Breast epithelium (tissue), 4 donors: ENCODE measurements around the gene PEX7. TPM values are rescaled to one million over a fixed set of nuclear protein-coding genes. Genes with fewer than 3 reads are reported as not detected.
"Not testable (repeated sequence)": the region's sequence is repeated elsewhere in the genome, so short reads cannot be mapped to it uniquely, and the experiment has no call there.

Experiments
- DNase-seq, 2 donors: peaks; one replicate each; pipeline ENCODE4 v3.0.0-alpha.2; 2019; ENCODE audit warnings: low spot score in 2 of 2
- H3K27ac ChIP-seq, 2 donors: fragments of 200-600 bp; sonication (generic) in 1 of 2; one replicate each; pipeline ENCODE4 v1.5.1; 2016 to 2019; ENCODE audit warnings: mild to moderate bottlenecking in 1 of 2
- H3K27me3 ChIP-seq, 2 donors: fragments of 200-600 bp; sonication (generic) in 1 of 2; one replicate each; pipeline versions ENCODE4 v1.5.1 to v1.6.0; 2017 to 2019; ENCODE audit warnings: control low read depth in 1 of 2, mild to moderate bottlenecking in 1 of 2
- H3K36me3 ChIP-seq: fragments of 200-600 bp; one replicate; pipeline ENCODE4 v1.5.1; 2019
- H3K4me1 ChIP-seq, 2 donors: fragments of 200-600 bp; sonication (generic); one replicate each; pipeline ENCODE4 v1.5.1; 2016 to 2019; ENCODE audit warnings: control low read depth in 1 of 2
- H3K4me3 ChIP-seq, 3 donors: fragments of 200-600 bp; sonication (generic); 1 replicate in 2 of 3; 2 replicates in 1 of 3; pipeline ENCODE4 v1.5.1; 2016 to 2019; ENCODE audit warnings: mild to moderate bottlenecking in 3 of 3, moderate library complexity in 2 of 3
- H3K9me3 ChIP-seq, 2 donors: fragments of 200-600 bp; sonication (generic) in 1 of 2; one replicate each; pipeline ENCODE4 v1.5.1; 2016 to 2019; ENCODE audit warnings: control low read depth in 1 of 2
- CTCF ChIP-seq, 3 donors: fragments of 450-650 bp; IDR thresholded peaks; one replicate each; pipeline ENCODE4 v1.5.1; 2016 to 2017; ENCODE audit warnings: antibody characterized with exemption in 3 of 3, mild to moderate bottlenecking in 3 of 3, moderate library complexity in 3 of 3
- POLR2A ChIP-seq: fragments of 450-650 bp; IDR thresholded peaks from one replicate; pipeline ENCODE4 v1.6.1; 2016; ENCODE audit warnings: antibody characterized with exemption, mild to moderate bottlenecking, moderate library complexity
- POLR2AphosphoS5 ChIP-seq, 3 donors: sonication (generic); formaldehyde crosslinking; IDR thresholded peaks; one replicate each; pipeline ENCODE4 v1.6.1; 2017; ENCODE audit warnings: antibody characterized with exemption in 3 of 3
- intact Hi-C: fragments of 100-400 bp; cut with DNase I; formaldehyde crosslinking; loops from one replicate; pipeline ENCODE4 v1.15.1; 2023; ENCODE audit warnings: low total_unique reads
- total RNA-seq, 3 donors: library from RNA; depleted of rRNA; stranded (reverse); fragments of >200 nt; gene quantifications; one replicate each; pipeline ENCODE4 v1.1.0, GENCODE V29; 2016

Gene PEX7
- total RNA-seq, 3 donors from 2014 or later: 8.2 to 20.0 (median 19.3) TPM

GRCh38 chr6:136784910-136785746 lies 37.3 kb upstream of the PEX7 start:
- no peaks in the 10 kb centered on the region for H3K27me3 ChIP-seq
- TF ChIP-seq CTCF (IDR thresholded peaks at IDR 0.05) (no peak), POLR2AphosphoS5 (IDR thresholded peaks at IDR 0.05) (no peak), POLR2A (no peak)
- DNase-seq: no peak
- H3K27ac ChIP-seq: peak overlapping the region in 1 of 2 donors; percentile 13
- H3K4me1 ChIP-seq: peaks cover 0 to 7% of the 10 kb centered on the region in 2 donors
- no peaks in the 10 kb centered on the region for H3K36me3 ChIP-seq
- intact Hi-C loops: no loop called here
- no peaks in the 10 kb centered on the region for H3K9me3 ChIP-seq
- no peak overlapping the region for H3K4me3 ChIP-seq

GRCh38 chr6:136786658-136787057 lies 35.7 kb upstream of the PEX7 start:
- no peaks in the 10 kb centered on the region for H3K27me3 ChIP-seq

GRCh38 chr6:136787726-136788068 lies 34.7 kb upstream of the PEX7 start:
- Histone ChIP-seq H3K27me3 (no peaks in the 10 kb centered on the region), H3K4me3 (no peak overlapping the region), H3K27ac (peak overlapping the region; percentile 8 to 30), H3K9me3 (no peaks in the 10 kb centered on the region), H3K36me3 (no peaks in the 10 kb centered on the region), H3K4me1 (peaks cover 0 to 1% of the 10 kb centered on the region in 2 donors)
- no peak for TF ChIP-seq POLR2AphosphoS5 (IDR thresholded peaks at IDR 0.05)
- TF ChIP-seq POLR2A: no peak
- no peak for TF ChIP-seq CTCF (IDR thresholded peaks at IDR 0.05)
- intact Hi-C loops: no loop called here
- DNase-seq: no peak

More at GRCh38 chr6:136786658-136787057, 35.7 kb upstream of the PEX7 start:
- intact Hi-C loops: no loop called here
- TF ChIP-seq POLR2AphosphoS5 (IDR thresholded peaks at IDR 0.05) (no peak), POLR2A (no peak), CTCF (IDR thresholded peaks at IDR 0.05) (no peak)
- H3K36me3 ChIP-seq: no peaks in the 10 kb centered on the region
- no peaks in the 10 kb centered on the region for H3K9me3 ChIP-seq
- H3K4me3 ChIP-seq: no peak overlapping the region
- H3K27ac ChIP-seq: no peak overlapping the region
- peaks cover 0 to 7% of the 10 kb centered on the region in 2 donors for H3K4me1 ChIP-seq
- no peak for DNase-seq

- H3K9me3 ChIP-seq: no peaks in the 10 kb centered on the region
- no peak for DNase-seq
- intact Hi-C loops: no loop called here
- no peaks in the 10 kb centered on the region for H3K36me3 ChIP-seq
- peak overlapping the region in 1 of 2 donors; percentile 30 for H3K27ac ChIP-seq
- no peaks in the 10 kb centered on the region for H3K27me3 ChIP-seq
- no peaks in the 10 kb centered on the region for H3K4me1 ChIP-seq
- H3K4me3 ChIP-seq: peak overlapping the region in 1 of 3 donors; percentile 17
- no peak for TF ChIP-seq POLR2A
- no peak for TF ChIP-seq POLR2AphosphoS5 (IDR thresholded peaks at IDR 0.05)
- TF ChIP-seq CTCF (IDR thresholded peaks at IDR 0.05): no peak
Observed at GRCh38 chr6:136788069-136788902, 34.1 kb upstream of the PEX7 start.

- intact Hi-C loops, H3K9me3 ChIP-seq, DNase-seq, H3K27me3 ChIP-seq, H3K36me3 ChIP-seq, H3K4me1 ChIP-seq, H3K27ac ChIP-seq: not testable (repeated sequence)
- peak overlapping the region in 2 of 3 donors; percentile 91 to 94 for H3K4me3 ChIP-seq
Observed at GRCh38 chr6:136789440-136789839, 33.0 kb upstream of the PEX7 start.
